GM18868 (cell line): ENCODE results near the gene MYT1.

Experiments used
- ATAC-seq: cut with Tn5 transposase; IDR thresholded peaks from one replicate; pipeline ENCODE4 v1.9.1; 2021; ENCODE audit warnings: mild to moderate bottlenecking, moderate library complexity; ENCODE audit not compliant: unreplicated experiment

Gene MYT1

GRCh38 chr20:64212755-64213154, 48.5 kb downstream of the MYT1 start:
- ATAC-seq, result no peak

DNA sequence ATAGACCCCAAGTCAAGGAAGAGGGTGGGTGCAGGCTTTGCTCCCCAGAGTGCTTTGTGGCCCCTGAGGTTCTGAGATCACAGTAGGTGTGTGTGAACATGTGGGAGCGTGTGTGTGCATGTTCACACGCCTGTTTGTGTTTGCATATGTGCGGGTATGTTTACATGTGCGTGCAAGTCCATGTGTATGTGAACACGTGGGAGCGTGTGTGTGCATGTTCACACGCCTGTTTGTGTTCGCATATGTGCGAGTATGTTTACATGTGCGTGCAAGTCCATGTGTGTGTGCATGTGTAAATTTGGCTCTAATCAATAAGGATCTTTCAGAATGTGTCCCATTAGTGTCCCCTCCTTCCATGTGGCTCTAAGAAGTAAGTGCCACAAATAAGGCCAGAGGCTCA, 49.9 kb downstream of the MYT1 start:
- ATAC-seq, result no peak

- ATAC-seq, result no peak
Observed at GRCh38 chr20:64214952-64215351, 50.7 kb downstream of the MYT1 start.

DNA sequence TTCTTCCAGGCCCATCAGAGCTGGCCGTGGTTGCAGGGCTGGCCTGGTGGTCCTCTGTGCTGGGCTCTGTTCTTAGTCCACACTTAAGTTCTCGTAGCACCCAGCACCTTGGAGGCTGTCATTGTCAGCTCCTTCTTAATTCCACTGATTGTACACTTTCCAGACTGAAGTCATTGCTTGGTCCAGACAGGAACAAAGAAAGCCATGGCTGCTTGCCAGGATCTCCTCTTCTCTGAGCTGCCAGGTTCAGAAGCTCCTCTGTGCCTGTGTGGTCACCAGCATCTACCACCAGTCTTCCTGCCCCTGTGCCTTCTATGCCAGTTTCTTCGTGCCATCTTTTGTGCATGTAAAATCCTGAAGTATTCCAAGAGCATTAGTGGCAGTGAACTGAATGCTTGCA, 51.8 kb downstream of the MYT1 start:
- no peak for ATAC-seq

DNA sequence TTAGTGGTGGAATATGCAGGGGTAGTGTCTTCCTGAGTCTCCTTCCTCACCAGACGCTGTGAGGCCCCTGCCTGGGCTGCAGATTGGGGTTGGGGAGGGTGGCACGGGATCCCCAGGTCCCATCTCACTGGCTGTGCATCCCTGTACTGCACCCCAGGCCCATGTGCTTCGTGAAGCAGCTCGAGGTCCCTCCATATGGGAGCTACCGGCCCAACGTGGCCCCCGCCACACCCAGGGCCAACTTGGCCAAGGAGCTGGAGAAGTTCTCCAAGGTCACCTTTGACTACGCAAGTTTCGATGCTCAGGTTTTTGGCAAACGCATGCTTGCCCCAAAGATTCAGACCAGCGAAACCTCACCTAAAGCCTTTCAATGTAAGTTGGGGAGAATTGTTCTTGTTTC, 52.7 kb downstream of the MYT1 start:
- no peak for ATAC-seq

DNA sequence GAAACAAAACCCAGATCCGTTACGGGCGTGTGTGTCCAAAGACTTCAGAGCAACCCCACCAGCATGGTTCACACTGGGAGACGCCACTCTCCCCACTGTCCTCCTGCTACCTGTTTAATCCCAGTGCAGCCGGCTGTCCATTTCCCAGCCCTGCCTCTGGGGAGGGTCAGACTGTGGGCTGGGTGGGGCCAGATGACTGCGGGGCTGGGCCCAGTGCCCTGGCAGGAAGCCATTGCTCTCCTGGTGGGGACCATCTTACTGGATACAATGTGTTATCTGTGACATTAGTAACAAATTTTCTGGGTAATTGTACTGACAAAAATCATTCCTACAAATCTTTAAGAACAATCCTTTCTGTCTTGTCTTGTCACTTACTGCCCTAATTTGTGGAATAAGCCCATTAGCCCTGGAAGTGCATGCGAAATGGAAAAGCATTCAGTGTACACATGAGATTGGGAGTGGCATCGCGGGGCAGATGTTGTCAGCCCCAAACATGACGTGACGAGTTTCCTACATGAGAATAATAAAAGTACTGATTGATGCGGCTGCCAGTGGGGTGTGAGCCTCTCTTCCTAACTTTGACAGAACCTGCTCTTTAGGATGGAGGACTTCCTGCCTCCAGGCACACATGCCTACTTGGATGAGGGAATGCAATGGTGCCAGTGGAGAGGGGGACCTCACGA, 53.4 kb downstream of the MYT1 start:
- ATAC-seq, result no peak

GRCh38 chr20:64219202-64219601, 55.0 kb downstream of the MYT1 start:
- no peak for ATAC-seq

- no peak for ATAC-seq
Observed at GRCh38 chr20:64219730-64220129, 55.5 kb downstream of the MYT1 start.

DNA sequence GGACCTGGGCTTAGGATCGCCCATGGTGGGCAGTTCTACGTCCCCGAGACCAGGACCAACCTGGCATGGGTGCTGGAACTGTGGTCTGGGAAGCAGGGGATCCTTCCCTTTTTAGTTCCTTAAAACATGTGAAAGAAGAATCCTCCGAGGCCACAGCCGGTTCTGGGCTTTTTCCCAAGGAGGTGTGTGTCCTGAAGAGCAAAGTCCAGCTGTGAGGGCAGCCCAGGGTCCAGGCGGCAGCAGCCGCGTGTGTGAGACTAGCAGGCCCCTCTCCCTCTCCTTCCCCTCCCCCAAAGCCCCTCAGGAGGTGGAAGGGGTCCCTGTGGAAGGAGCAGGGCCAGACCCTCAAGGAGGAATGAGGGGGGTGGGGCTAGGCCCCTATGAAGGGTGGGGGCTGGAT, 56.2 kb downstream of the MYT1 start:
- ATAC-seq, result no peak

- ATAC-seq, result no peak
Observed at GRCh38 chr20:64220891-64221527, 56.8 kb downstream of the MYT1 start.

- no peak for ATAC-seq
Observed at GRCh38 chr20:64222291-64222735, 58.1 kb downstream of the MYT1 start.

DNA sequence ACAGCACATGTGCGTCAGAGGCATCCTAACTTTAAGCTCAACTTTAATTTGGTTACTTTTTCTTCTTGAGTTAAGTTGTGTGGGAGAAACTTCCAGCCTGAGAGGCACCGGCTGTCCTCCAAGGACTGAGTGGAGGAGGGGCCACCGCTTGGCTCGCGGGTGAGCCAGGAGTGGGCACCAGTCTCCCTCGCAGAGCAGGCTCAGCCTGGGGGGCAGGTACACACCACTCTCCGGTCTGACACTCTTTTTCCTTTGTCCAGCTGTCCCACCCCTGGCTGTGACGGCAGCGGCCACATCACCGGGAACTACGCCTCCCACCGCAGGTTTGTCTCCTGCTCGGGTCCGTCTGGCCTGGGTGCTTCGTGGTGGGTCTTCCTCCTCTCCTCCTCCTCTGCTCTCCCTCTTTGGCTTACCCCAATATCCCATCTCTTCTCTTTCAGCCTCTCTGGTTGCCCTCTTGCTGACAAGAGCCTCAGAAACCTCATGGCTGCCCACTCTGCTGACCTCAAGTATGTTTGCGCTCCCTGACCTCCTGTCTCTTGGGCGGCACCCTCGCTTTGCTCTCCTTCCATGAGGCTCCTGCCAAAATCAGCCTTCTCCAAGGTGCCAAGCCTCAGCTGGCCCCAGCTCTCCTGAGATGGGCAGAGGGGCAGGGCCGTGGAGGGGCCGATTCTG, 58.7 kb downstream of the MYT1 start:
- no peak for ATAC-seq

- ATAC-seq, result no peak
Observed at GRCh38 chr20:64223526-64224067, 59.3 kb downstream of the MYT1 start.

DNA sequence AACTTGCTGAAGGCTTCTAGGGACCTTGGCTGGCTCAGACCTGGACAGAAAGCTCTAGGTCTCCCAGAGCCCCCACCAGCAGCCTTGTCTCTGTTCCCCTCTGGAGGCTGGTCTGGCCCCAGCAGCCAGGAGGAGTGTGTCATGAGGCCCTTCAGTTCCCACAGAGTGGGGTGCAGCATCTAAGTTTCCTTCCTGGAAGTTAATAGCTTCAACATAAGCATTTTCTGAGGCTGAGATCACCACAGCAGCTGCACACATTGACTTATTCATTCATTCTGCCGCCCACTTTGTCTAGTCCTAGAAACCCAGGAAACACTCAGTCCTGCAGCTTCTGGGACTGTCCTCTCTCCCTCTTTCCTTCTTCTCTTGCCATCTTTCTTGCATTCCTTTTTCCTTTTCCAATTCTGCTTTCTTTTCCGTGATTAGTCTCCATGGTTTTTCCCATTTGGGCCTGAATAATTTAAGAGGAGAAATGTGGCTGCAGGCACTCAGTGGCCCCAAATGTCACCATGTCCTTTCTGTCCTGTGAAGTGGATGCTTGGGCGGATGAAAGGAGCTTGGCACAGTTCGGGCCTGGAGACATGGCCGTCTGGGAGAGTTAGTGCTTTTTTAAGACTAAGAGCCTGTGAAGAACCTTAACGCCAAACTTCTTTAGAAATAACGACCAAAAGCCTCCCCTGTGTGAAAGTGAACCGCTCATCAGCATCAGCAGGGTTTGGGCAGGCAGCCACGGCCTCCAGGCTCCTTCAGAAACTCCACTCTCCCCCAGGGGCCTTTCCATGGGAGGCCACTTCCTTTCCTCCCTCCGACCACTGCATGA, 60.3 kb downstream of the MYT1 start:
- no peak for ATAC-seq

DNA sequence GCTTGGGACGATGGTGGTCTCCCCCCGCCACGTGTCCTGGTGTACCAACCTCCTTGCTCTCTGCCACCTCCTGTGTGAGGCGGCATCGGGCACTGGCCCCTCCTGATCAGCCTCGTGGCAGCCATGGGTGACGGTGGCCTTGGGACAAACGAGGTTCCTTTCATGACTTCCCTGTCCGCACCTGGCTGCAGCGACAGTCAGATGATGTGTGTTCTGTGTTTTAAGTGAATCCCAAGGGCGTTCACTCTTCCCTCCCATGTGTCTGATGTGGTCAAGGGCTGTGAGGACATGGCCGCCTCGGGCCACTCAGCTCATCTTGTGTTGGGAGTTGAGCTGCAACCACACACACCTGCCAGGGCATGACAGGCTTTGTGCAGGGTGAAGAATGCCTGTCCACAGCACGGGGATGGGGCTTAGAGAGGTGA, 60.9 kb downstream of the MYT1 start:
- no peak for ATAC-seq

- ATAC-seq, result no peak
Observed at GRCh38 chr20:64225828-64226598, 61.8 kb downstream of the MYT1 start.

GRCh38 chr20:64226686-64227580, 62.7 kb downstream of the MYT1 start:
- ATAC-seq, result no peak

GRCh38 chr20:64228086-64228653, 63.9 kb downstream of the MYT1 start:
- ATAC-seq, result no peak
